ENCODE results near the gene TP53I11.

The TP53I11 gene

GRCh38 chr11:44950625-44951476, at the start of gene TP53I11:
TSS of gene TP53I11 (minus strand) at chr11:44950883. CDS start at chr11:44938335, 12,548 bp downstream.
- DNase-seq: peak; percentile 93

GRCh38 chr11:44999068-44999467, 48.4 kb upstream of the TP53I11 start:
- DNase-seq: no peak

GRCh38 chr11:44998051-44998450, 47.4 kb upstream of the TP53I11 start:
- no peak for DNase-seq

GRCh38 chr11:44997566-44997965, 46.9 kb upstream of the TP53I11 start:
- no peak for DNase-seq

- no peak for DNase-seq
Observed at GRCh38 chr11:44994753-44995152, 44.1 kb upstream of the TP53I11 start.

GRCh38 chr11:44993971-44994704, 43.5 kb upstream of the TP53I11 start:
- DNase-seq: no peak

- no peak for DNase-seq
Observed at GRCh38 chr11:44992774-44993173, 42.1 kb upstream of the TP53I11 start.

GRCh38 chr11:44992181-44992582, 41.5 kb upstream of the TP53I11 start:
- no peak for DNase-seq

GRCh38 chr11:44990665-44991064, 40.0 kb upstream of the TP53I11 start:
- no peak for DNase-seq

GRCh38 chr11:44989831-44990566, 39.3 kb upstream of the TP53I11 start:
- DNase-seq: no peak

GRCh38 chr11:44988981-44989635, 38.4 kb upstream of the TP53I11 start:
- no peak for DNase-seq

- DNase-seq: no peak
Observed at GRCh38 chr11:44988111-44988510, 37.4 kb upstream of the TP53I11 start.

- no peak for DNase-seq
Observed at GRCh38 chr11:44987506-44987905, 36.8 kb upstream of the TP53I11 start.

- DNase-seq: no peak
Observed at GRCh38 chr11:44986315-44986714, 35.6 kb upstream of the TP53I11 start.

- DNase-seq: no peak
Observed at GRCh38 chr11:44985721-44986120, 35.0 kb upstream of the TP53I11 start.

GRCh38 chr11:44983786-44984185, 33.1 kb upstream of the TP53I11 start:
- DNase-seq: no peak

- no peak for DNase-seq
Observed at GRCh38 chr11:44982496-44983062, 31.9 kb upstream of the TP53I11 start.

GRCh38 chr11:44980533-44981427, 30.1 kb upstream of the TP53I11 start:
- DNase-seq: no peak

- DNase-seq: no peak
Observed at GRCh38 chr11:44979543-44980399, 29.1 kb upstream of the TP53I11 start.

GRCh38 chr11:44978961-44979331, 28.3 kb upstream of the TP53I11 start:
- no peak for DNase-seq

Data from 8988T (cell line).